GM15510 (cell line): ENCODE results near the gene MUC21.

ENCODE experiments used
- POLR2A ChIP-seq: IDR thresholded peaks from 3 replicates; pipeline ENCODE4 v1.6.1; 2011; ENCODE audit warnings: borderline replicate concordance; ENCODE audit not compliant: insufficient read length; ENCODE audit errors: extremely low read depth

MUC21 gene

GRCh38 chr6:30983439-30983838 lies at the start of gene MUC21:
MUC21 (plus strand) TSS chr6:30983718; CDS start chr6:30983959, 241 bp downstream.
- no peak for TF ChIP-seq POLR2A

GRCh38 chr6:30935018-30935417 lies 48.5 kb upstream of the MUC21 start:
- no peak for TF ChIP-seq POLR2A

GRCh38 chr6:30937265-30937664 lies 46.3 kb upstream of the MUC21 start:
- TF ChIP-seq POLR2A: no peak

GRCh38 chr6:30938730-30939129 lies 44.8 kb upstream of the MUC21 start:
- no peak for TF ChIP-seq POLR2A

GRCh38 chr6:30939473-30939872 lies 44.0 kb upstream of the MUC21 start:
- TF ChIP-seq POLR2A: no peak

GRCh38 chr6:30940361-30940986 lies 43.0 kb upstream of the MUC21 start, which contains the start of gene MUCL3:
MUCL3 (plus strand) TSS chr6:30940973; CDS start chr6:30941000, 27 bp downstream.
- no peak for TF ChIP-seq POLR2A

- no peak for TF ChIP-seq POLR2A
These were observed 41.0 kb upstream of the MUC21 start for GRCh38 chr6:30942338-30943060.

- TF ChIP-seq POLR2A: no peak
These were observed 39.5 kb upstream of the MUC21 start for GRCh38 chr6:30944051-30944450.

GRCh38 chr6:30945281-30945680 lies 38.2 kb upstream of the MUC21 start:
- TF ChIP-seq POLR2A: no peak

GRCh38 chr6:30947231-30947630 lies 36.3 kb upstream of the MUC21 start:
- TF ChIP-seq POLR2A: no peak

GRCh38 chr6:30948811-30949210 lies 34.7 kb upstream of the MUC21 start:
- no peak for TF ChIP-seq POLR2A

- no peak for TF ChIP-seq POLR2A
These were observed 31.5 kb upstream of the MUC21 start for GRCh38 chr6:30951907-30952469.

GRCh38 chr6:30954631-30955366 lies 28.7 kb upstream of the MUC21 start:
- no peak for TF ChIP-seq POLR2A

GRCh38 chr6:30955367-30956042 lies 28.0 kb upstream of the MUC21 start:
- TF ChIP-seq POLR2A: peak; percentile 70
